Endometrium (tissue), 2 donors: ENCODE measurements around the gene WFS1.
A peak's percentile ranks its signal among the peaks of the same experiment; 100 is the strongest.

Experiments
- FAIRE-seq: peaks from 2 replicates; lab custom pipeline; 2012; peaks lifted over from hg19 to GRCh38; lab: Jason Lieb, UNC
- donor health status: control.
- donor health status: control.

WFS1 gene

GRCh38 chr4:6235012-6235411, 34.6 kb upstream of the WFS1 start:
- no peak for FAIRE-seq

DNA sequence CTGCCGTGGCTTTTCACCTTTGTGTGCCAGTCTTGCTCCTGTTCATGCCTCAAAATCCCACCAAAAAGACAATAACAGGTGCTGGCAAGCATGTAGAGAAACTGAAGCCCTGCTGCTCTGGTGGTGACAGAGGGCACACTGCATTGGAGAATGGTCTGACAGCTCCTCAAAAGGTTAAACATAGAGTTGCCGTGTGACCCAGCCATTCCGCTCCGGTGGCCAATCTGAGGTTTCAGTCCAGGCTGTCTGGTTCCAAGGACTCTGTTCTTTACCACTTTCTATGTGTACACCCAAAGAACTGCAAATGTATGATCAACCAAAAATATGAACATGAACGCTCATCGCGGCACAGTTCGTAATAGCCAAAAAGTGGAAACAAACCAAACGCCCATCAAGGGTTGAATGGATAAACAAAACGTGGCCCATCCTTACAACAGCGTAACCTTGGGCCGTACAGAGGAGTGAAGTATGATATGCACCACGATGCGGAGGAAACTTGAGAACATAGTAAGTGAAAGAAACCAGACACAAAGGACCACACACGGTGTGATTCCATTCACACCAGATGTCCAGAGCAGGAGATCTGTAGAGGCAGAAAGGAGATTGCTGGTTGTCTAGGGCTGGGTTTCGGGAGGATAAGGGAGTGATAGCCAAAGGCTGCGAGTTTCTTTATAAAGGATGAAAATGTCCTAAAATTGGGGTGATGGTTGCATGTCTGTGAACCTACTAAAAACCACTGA, 33.6 kb upstream of the WFS1 start:
- peak; percentile 96 for FAIRE-seq

DNA sequence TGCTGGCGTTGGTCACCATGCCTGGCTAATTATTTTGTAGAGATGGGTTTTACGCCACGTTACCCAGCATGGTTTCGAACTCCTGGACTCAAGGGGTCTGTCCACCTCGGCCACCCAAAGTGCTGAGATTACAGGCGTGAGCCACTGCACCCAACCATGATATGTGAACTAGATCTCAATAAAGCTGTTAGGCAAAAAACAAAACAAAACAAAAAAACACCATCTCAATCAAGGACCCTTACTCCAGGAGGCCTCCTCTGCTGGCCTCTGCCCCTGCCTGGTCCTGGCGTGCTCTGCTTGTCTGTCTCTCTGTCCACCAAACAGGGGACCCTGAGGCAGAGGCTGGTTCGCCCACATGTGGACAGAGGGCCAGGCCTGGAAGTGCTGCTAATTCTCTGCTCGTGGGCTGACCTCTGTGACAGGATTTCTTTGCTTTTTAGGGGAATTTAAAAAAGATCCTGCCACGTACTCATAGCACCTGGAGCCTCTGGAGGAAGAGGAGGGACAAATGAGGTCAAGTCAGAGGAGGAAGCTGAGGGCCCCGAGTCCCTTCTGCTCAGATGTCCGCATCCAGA, 32.7 kb upstream of the WFS1 start:
- FAIRE-seq: no peak

- no peak for FAIRE-seq
Measured at GRCh38 chr4:6239486-6239885, 30.2 kb upstream of the WFS1 start.

GRCh38 chr4:6239968-6240367, 29.7 kb upstream of the WFS1 start:
- no peak for FAIRE-seq

DNA sequence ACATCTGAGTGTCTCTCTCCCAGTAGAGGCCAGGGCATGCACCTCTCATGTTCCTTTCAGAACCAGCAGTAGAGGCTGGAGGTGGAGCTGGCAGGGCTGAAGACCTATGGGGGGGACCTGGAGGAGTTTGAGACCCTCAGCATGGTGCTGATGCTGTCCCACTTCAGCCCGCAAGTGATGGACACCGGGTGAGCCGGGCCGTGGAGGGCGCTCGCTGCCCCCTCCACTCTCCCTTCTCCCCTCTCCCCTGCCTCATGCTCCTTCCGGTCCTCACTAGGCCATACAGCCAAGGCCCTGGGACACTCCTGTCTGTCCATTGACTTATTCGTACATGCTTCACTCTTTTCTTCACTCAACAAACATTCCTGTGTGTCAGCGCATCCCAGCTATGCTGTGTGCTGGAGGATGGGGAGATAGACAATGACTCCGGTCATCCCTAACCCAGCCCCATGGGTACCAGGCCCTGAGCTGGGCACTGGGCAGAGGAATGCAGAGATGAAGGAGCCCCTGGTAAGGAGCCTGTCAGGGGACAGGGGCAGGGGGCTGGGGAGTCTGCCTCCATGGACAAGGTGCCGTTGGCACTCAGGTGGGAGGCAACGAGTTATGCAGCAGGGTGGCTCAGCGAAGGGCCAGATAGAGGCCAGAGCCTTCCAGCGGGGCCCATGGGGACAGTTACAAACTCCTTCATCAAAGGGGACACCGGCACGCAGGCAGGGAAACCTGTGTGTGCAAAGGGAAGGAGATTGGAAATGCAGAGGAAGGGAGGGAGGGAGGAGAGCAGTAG, 28.4 kb upstream of the WFS1 start:
- no peak for FAIRE-seq

GRCh38 chr4:6242271-6243029, 27.2 kb upstream of the WFS1 start:
- FAIRE-seq: no peak

- FAIRE-seq: no peak
Measured at GRCh38 chr4:6245246-6246169, 24.1 kb upstream of the WFS1 start.

DNA sequence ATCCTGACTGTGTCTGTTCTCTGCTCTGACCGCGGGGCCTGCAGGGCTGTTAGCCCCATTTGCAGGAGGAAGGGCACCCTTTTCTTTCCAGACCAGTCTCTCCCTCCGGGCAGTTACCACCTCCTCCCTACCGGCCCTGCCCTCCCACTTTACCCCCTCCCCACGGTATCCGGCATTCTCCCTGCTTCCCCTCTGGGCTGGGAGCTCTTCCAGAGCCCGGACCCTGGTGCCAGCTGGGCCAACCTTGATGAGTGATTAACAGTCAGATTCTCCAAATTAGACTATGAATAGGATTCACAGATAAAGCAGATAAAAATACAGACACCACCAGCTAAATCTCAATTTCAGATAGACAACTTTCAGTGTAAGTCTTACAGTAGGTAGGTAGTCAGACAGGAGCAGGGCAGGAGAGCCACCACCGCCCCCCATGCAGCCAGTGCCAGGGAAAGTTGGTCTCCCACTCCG, 23.4 kb upstream of the WFS1 start:
- no peak for FAIRE-seq

DNA sequence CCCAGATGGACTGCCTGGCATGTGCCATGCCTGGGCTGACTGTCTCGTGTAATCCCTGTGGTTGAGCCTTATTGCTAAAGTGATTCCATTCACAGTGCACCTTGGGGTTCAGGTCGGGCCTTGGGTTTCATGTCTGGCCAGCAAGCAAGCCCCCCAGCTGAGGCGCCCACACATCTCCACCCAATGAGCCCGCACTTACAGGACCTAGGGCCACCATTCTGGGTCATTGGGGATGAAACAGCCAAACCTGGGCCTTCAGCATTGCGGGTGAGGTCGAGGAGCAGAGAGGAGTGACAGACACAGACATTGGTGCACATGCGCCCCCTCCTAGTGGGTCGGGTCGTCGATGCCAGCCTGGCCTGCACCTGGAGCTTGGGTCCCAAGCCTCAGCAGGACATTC, 21.3 kb upstream of the WFS1 start:
- FAIRE-seq: no peak

GRCh38 chr4:6250235-6250983, 19.2 kb upstream of the WFS1 start:
- FAIRE-seq: peak; percentile 86

GRCh38 chr4:6250984-6251295, 18.7 kb upstream of the WFS1 start:
- FAIRE-seq: no peak

DNA sequence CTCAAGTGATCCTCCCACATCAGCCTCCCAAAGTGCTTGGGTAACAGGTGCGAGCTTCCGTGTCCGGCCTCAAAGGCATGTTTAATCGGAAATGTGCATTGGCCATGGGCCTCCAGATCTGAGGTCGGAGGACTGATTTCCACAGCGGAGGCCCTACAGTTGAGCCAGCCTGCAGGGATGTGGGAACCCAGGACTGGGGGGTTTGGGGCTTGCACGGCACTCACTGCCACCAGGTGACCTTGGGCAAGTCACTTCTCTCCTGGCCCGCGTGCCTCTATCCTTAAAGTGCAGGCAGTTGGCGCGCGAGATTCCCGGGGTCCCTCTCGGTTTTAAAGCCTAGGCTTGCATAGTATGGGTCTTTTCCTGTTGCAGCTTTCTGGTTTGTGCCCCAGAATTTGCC, 18.3 kb upstream of the WFS1 start:
- FAIRE-seq: no peak

DNA sequence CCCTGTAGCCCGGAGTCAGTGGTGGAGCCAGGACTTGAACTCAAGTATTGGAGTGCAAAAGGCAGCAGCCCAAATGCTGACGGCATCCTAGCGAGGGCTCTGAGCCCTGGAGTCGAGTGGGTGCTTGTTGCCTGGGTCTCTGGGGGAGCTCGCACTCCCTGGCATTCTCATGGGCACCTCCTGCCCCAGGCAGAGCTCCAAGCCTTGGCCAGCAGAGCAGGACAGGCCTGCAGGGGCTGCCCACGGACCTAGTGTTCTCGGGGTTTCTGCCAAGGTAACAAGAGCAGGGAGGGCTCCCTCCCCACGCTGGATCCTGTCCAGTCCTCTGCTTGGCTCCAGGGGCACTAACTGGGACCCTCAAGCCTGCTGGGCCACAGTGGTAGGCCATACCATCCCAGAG, 17.6 kb upstream of the WFS1 start:
- FAIRE-seq: no peak

DNA sequence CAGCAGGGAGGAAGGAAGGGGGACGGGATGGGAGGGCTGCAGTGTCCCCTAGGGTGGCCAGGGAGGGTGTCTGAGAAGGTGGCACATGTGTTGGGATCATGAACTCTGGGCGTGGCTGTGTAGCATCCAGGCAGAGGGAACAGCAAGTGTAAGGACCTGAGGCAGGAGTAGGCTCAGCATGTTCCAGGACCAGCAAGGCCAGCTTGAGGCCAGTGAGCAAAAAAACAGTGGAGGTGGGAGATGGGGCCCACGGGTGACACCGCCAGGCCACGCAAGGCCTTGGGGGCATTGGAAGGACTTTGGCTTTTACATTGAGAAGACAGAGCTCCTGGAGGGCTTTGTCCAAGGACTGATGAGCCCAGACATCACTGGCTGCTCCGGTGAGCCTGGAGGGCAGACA, 16.5 kb upstream of the WFS1 start:
- no peak for FAIRE-seq

GRCh38 chr4:6253961-6254360, 15.7 kb upstream of the WFS1 start:
- FAIRE-seq: no peak

DNA sequence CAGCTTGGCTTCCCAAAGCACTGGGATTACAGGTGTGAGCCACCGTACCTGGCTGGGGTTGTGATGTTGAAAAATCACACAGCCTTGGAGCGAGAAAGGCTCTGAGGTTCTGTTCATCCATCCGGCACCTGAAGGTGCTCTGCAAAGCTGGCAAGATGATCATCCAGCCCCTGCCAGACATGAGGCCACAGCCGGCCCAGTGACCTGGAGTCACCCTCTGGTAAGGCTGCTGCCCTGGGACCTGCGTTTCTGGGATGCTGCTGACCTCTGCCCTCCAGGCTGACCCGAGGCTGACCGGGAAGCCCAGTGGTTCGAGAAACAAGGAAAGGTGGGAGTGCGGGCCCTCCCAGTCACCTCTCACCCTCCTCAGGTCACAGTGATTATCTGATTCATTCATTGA, 13.5 kb upstream of the WFS1 start:
- no peak for FAIRE-seq

GRCh38 chr4:6257247-6258025, 12.2 kb upstream of the WFS1 start:
- FAIRE-seq: no peak

DNA sequence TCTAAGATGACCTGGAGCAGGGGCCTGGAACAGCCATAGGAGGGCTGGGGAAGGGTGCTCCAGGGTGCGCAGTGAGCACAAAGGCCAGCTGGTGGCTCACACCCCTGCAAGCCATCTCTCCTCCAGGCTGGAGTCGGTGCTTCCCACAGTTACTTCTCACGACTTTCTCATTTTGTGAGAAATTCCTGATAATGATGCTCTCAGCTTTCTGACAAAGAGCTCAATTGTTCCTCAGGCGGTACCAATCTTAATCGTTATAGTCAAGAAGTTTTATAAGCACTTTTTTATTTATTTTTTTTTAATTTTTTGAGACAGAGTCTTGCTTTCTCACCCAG, 11.7 kb upstream of the WFS1 start:
- no peak for FAIRE-seq

DNA sequence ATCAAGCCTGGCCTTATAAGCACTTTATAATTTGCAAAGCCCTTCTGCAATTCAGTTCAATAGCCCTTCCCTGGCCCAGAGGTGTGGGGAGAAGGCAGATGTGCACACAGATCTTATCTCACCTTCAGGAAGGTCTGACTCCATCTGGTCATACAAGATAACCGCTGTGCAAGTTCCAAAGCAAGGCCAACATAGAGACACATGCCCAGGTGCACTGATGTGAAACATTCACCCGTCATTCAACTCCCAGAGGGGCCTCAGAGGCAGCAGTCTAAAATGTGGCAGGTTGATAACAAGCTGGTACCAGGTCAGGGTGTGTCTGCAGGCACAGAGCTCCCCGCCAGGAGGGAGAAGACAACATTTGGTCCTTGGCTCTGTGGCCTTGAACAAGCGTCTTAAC, 10.9 kb upstream of the WFS1 start:
- FAIRE-seq: no peak
